ENCODE data around the gene GPR39.

The GPR39 gene

GRCh38 chr2:132605236-132606180 is 188.9 kb downstream of the GPR39 start:
- DNase-seq (ENCODE audit: low spot score): no peak

- no peak for DNase-seq (ENCODE audit: low spot score)
These were observed 190.0 kb downstream of the GPR39 start for GRCh38 chr2:132606649-132607048.

GRCh38 chr2:132607426-132608090 is 191.0 kb downstream of the GPR39 start:
- DNase-seq (ENCODE audit: low spot score): no peak

- no peak for DNase-seq (ENCODE audit: low spot score)
These were observed 191.7 kb downstream of the GPR39 start for GRCh38 chr2:132608311-132608710.

- no peak for DNase-seq (ENCODE audit: low spot score)
These were observed 192.7 kb downstream of the GPR39 start for GRCh38 chr2:132609101-132609890.

GRCh38 chr2:132611719-132612118 is 195.1 kb downstream of the GPR39 start:
- no peak for DNase-seq (ENCODE audit: low spot score)

GRCh38 chr2:132615329-132616085 is 198.9 kb downstream of the GPR39 start:
- DNase-seq (ENCODE audit: low spot score): no peak

GRCh38 chr2:132617989-132618388 is 201.4 kb downstream of the GPR39 start:
- no peak for DNase-seq (ENCODE audit: low spot score)

GRCh38 chr2:132618734-132619133 is 202.1 kb downstream of the GPR39 start:
- no peak for DNase-seq (ENCODE audit: low spot score)

- no peak for DNase-seq (ENCODE audit: low spot score)
These were observed 203.5 kb downstream of the GPR39 start for GRCh38 chr2:132620115-132620514.

- no peak for DNase-seq (ENCODE audit: low spot score)
These were observed 204.7 kb downstream of the GPR39 start for GRCh38 chr2:132621131-132621875.

- DNase-seq (ENCODE audit: low spot score): no peak
These were observed 206.7 kb downstream of the GPR39 start for GRCh38 chr2:132623096-132623839.

- no peak for DNase-seq (ENCODE audit: low spot score)
These were observed 210.9 kb downstream of the GPR39 start for GRCh38 chr2:132627536-132627935.

- no peak for DNase-seq (ENCODE audit: low spot score)
These were observed 215.5 kb downstream of the GPR39 start for GRCh38 chr2:132632000-132632649.

GRCh38 chr2:132633635-132634034 is 217.0 kb downstream of the GPR39 start:
- no peak for DNase-seq (ENCODE audit: low spot score)

- no peak for DNase-seq (ENCODE audit: low spot score)
These were observed 219.7 kb downstream of the GPR39 start for GRCh38 chr2:132636346-132636745.

GRCh38 chr2:132638313-132639040 is 221.9 kb downstream of the GPR39 start:
- DNase-seq (ENCODE audit: low spot score): no peak

- DNase-seq (ENCODE audit: low spot score): no peak
These were observed 223.5 kb downstream of the GPR39 start for GRCh38 chr2:132640116-132640515.

GRCh38 chr2:132641819-132642218 is 225.2 kb downstream of the GPR39 start:
- DNase-seq (ENCODE audit: low spot score): no peak
